Measurements from ENCODE around the gene HDAC7. TPM values are rescaled to one million over a fixed set of nuclear protein-coding genes. Genes with fewer than 3 reads are reported as not detected.

The HDAC7 gene
- total and polyA plus RNA-seq, 2 experiments from 2014 or later = 19.0 to 41.2 TPM

- no peaks in the 10 kb centered on the region for H3K27me3 ChIP-seq
- no peak overlapping the region for H2AFZ ChIP-seq
- WGBS (ENCODE audit: low lambda C conversion rate, missing lambda C conversion rate) = 89% methylated on average over 4 of the region's 4 CpGs
- peak overlapping the region; percentile 3 for H3K27ac ChIP-seq
- H3K36me3 ChIP-seq (replicated peaks; ENCODE audit: insufficient read depth, low read depth) = no peaks in the 10 kb centered on the region
- no peak for DNase-seq (ENCODE audit: low spot score)
- no peaks in the 10 kb centered on the region for H4K20me1 ChIP-seq (ENCODE audit: insufficient read depth, poor library complexity, severe bottlenecking)
- H3K9me3 ChIP-seq (ENCODE audit: low read depth) = no peaks in the 10 kb centered on the region
- H3K4me3 ChIP-seq = no peak overlapping the region
- TF ChIP-seq EZH2 (IDR thresholded peaks at IDR 0.05; ENCODE audit: borderline replicate concordance) = no peak
- TF ChIP-seq, protein P1, sequence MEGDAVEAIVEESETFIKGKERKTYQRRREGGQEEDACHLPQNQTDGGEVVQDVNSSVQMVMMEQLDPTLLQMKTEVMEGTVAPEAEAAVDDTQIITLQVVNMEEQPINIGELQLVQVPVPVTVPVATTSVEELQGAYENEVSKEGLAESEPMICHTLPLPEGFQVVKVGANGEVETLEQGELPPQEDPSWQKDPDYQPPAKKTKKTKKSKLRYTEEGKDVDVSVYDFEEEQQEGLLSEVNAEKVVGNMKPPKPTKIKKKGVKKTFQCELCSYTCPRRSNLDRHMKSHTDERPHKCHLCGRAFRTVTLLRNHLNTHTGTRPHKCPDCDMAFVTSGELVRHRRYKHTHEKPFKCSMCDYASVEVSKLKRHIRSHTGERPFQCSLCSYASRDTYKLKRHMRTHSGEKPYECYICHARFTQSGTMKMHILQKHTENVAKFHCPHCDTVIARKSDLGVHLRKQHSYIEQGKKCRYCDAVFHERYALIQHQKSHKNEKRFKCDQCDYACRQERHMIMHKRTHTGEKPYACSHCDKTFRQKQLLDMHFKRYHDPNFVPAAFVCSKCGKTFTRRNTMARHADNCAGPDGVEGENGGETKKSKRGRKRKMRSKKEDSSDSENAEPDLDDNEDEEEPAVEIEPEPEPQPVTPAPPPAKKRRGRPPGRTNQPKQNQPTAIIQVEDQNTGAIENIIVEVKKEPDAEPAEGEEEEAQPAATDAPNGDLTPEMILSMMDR (IDR thresholded peaks at IDR 0.05; ENCODE audit: poor library complexity) = no peak
- no peak for TF ChIP-seq EZH2phosphoT487 (IDR thresholded peaks at IDR 0.05; ENCODE audit: low read depth, severe bottlenecking, unreplicated experiment)
- H3K79me2 ChIP-seq = no peaks in the 10 kb centered on the region
- no peak overlapping the region for H3K4me2 ChIP-seq
- H3K9me2 ChIP-seq (replicated peaks; ENCODE audit: insufficient read depth) = no peaks in the 10 kb centered on the region
- peaks cover 22% of the 10 kb centered on the region for H3K4me1 ChIP-seq (ENCODE audit: insufficient read depth)
Measured at GRCh38 chr12:47754126-47754525, 65.6 kb downstream of the HDAC7 start.

- 67% methylated on average over 11 of the region's 11 CpGs for WGBS (ENCODE audit: low lambda C conversion rate, missing lambda C conversion rate)
- Histone ChIP-seq H4K20me1 (ENCODE audit: insufficient read depth, poor library complexity, severe bottlenecking) (no peaks in the 10 kb centered on the region), H3K9me2 (replicated peaks; ENCODE audit: insufficient read depth) (no peaks in the 10 kb centered on the region), H3K79me2 (no peaks in the 10 kb centered on the region), H3K36me3 (replicated peaks; ENCODE audit: insufficient read depth, low read depth) (no peaks in the 10 kb centered on the region), H3K27me3 (no peaks in the 10 kb centered on the region), H3K27ac (peak overlapping the region; percentile 3), H3K9me3 (ENCODE audit: low read depth) (no peaks in the 10 kb centered on the region), H3K4me2 (no peak overlapping the region), H2AFZ (no peak overlapping the region), H3K4me1 (ENCODE audit: insufficient read depth) (peaks cover 17% of the 10 kb centered on the region), H3K4me3 (no peak overlapping the region)
- no peak for DNase-seq (ENCODE audit: low spot score)
- TF ChIP-seq EZH2 (IDR thresholded peaks at IDR 0.05; ENCODE audit: borderline replicate concordance) (no peak), EZH2phosphoT487 (IDR thresholded peaks at IDR 0.05; ENCODE audit: low read depth, severe bottlenecking, unreplicated experiment) (no peak)
- TF ChIP-seq, protein P1 (IDR thresholded peaks at IDR 0.05; ENCODE audit: poor library complexity) = no peak
Measured at GRCh38 chr12:47753021-47754001, 66.4 kb downstream of the HDAC7 start.

DNA sequence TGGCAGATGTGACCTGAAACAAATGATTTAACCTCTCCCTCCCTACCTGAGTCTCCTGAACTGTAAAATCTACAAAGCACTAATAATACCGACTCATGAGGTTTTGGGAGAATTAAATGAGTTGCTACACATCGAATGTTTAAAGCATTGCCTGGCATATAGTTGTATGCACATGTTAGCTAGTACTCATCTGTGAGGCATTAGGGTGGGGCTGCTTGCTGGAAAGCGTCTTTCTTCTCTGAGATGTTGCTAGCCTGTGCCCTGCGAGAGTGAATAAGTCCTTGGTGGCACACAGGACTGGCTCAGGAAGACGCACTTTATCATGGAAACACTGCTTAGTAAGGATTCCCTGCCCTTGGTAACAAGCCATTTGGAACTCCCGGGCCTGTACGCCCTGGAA is 67.2 kb downstream of the HDAC7 start:
- Histone ChIP-seq H4K20me1 (ENCODE audit: insufficient read depth, poor library complexity, severe bottlenecking) (no peaks in the 10 kb centered on the region), H3K4me2 (no peak overlapping the region), H3K27ac (no peak overlapping the region)

More for the DNA sequence above, 67.2 kb downstream of the HDAC7 start:
- no peak for DNase-seq (ENCODE audit: low spot score)
- H3K36me3 ChIP-seq (replicated peaks; ENCODE audit: insufficient read depth, low read depth) = no peaks in the 10 kb centered on the region
- H3K27me3 ChIP-seq = no peaks in the 10 kb centered on the region
- TF ChIP-seq EZH2 (IDR thresholded peaks at IDR 0.05; ENCODE audit: borderline replicate concordance) (no peak), EZH2phosphoT487 (IDR thresholded peaks at IDR 0.05; ENCODE audit: low read depth, severe bottlenecking, unreplicated experiment) (no peak)
- TF ChIP-seq, protein P1 (IDR thresholded peaks at IDR 0.05; ENCODE audit: poor library complexity) = no peak
- H3K9me3 ChIP-seq (ENCODE audit: low read depth) = no peaks in the 10 kb centered on the region
- WGBS (ENCODE audit: low lambda C conversion rate, missing lambda C conversion rate) = 87% methylated on average over 7 of the region's 7 CpGs
- no peak overlapping the region for H3K4me3 ChIP-seq
- peaks cover 11% of the 10 kb centered on the region for H3K4me1 ChIP-seq (ENCODE audit: insufficient read depth)
- H3K79me2 ChIP-seq = no peaks in the 10 kb centered on the region
- no peaks in the 10 kb centered on the region for H3K9me2 ChIP-seq (replicated peaks; ENCODE audit: insufficient read depth)
- no peak overlapping the region for H2AFZ ChIP-seq

All from hepatocyte (in vitro differentiated cells).